Suprapubic skin (tissue), 4 donors: ENCODE results near the gene CLC.

ENCODE experiments used
- CTCF ChIP-seq, 2 donors: fragments of 200-600 bp in 1 of 2; fragments of 450-650 bp in 1 of 2; sonication (generic) in 1 of 2; IDR thresholded peaks; one replicate each; pipeline ENCODE4 v1.5.1; 2016 to 2019; ENCODE audit warnings: antibody characterized with exemption in 2 of 2, mild to moderate bottlenecking in 1 of 2, moderate library complexity in 1 of 2
- EP300 ChIP-seq: sonication (generic); formaldehyde crosslinking; IDR thresholded peaks from one replicate; pipeline ENCODE4 v1.6.1; 2017; ENCODE audit warnings: antibody characterized with exemption
- POLR2A ChIP-seq, 2 donors: fragments of 450-650 bp; IDR thresholded peaks; one replicate each; pipeline ENCODE4 v1.6.1; 2017; ENCODE audit warnings: antibody characterized with exemption in 2 of 2, mild to moderate bottlenecking in 2 of 2, moderate library complexity in 2 of 2
- POLR2AphosphoS5 ChIP-seq, 3 donors: sonication (generic); formaldehyde crosslinking; IDR thresholded peaks; one replicate each; pipeline ENCODE4 v1.6.1; 2017; ENCODE audit warnings: antibody characterized with exemption in 3 of 3

GRCh38 chr19:39684267-39684666, 53.6 kb downstream of the CLC start:
- TF ChIP-seq CTCF (IDR thresholded peaks at IDR 0.05), result no peak
- TF ChIP-seq POLR2A (IDR thresholded peaks at IDR 0.05), result no peak
- TF ChIP-seq EP300, result no peak
- no peak for TF ChIP-seq POLR2AphosphoS5 (IDR thresholded peaks at IDR 0.05)
